Esophagus (tissue), 2 donors: ENCODE measurements around the gene AKNA. TPM values are rescaled to one million over a fixed set of nuclear protein-coding genes. Genes with fewer than 3 reads are reported as not detected.

Experiments
- H3K27ac ChIP-seq, 2 donors: one replicate each; pipeline ENCODE4 v1.5.1; 2013; ENCODE audit warnings: low read depth in 2 of 2, mild to moderate bottlenecking in 2 of 2, inconsistent platforms in 1 of 2, low read length in 1 of 2, moderate library complexity in 1 of 2
- H3K27me3 ChIP-seq, 2 donors: one replicate each; pipeline ENCODE4 v1.6.1; 2013; ENCODE audit warnings: low read length in 2 of 2, control low read depth in 1 of 2, mild to moderate bottlenecking in 1 of 2; ENCODE audit not compliant: insufficient read depth in 2 of 2, control insufficient read depth in 1 of 2
- H3K36me3 ChIP-seq, 2 donors: one replicate each; pipeline ENCODE4 v1.6.1; 2013; ENCODE audit warnings: low read length in 1 of 2; ENCODE audit not compliant: control insufficient read depth in 2 of 2, insufficient read depth in 2 of 2
- H3K4me1 ChIP-seq, 2 donors: one replicate each; pipeline ENCODE4 v1.6.1; 2013; ENCODE audit warnings: low read length in 1 of 2; ENCODE audit not compliant: control insufficient read depth in 2 of 2, insufficient read depth in 2 of 2
- H3K4me3 ChIP-seq, 2 donors: one replicate each; pipeline ENCODE4 v1.5.1; 2013; ENCODE audit warnings: low read length in 2 of 2, mild to moderate bottlenecking in 2 of 2, low read depth in 1 of 2, moderate library complexity in 1 of 2
- H3K9me3 ChIP-seq, 2 donors: one replicate each; pipeline ENCODE4 v1.6.1; 2013; ENCODE audit warnings: mild to moderate bottlenecking in 2 of 2, low read depth in 1 of 2, low read length in 1 of 2, moderate library complexity in 1 of 2; ENCODE audit not compliant: control insufficient read depth in 2 of 2, insufficient read depth in 1 of 2
- WGBS, 2 donors: extraction: QIAGEN DNeasy Blood & Tissue Kit; methylation state at CpG; one replicate each; pipeline ENCODE4 v1.1.7; 2013; 5-methylcytosine and 5-hydroxymethylcytosine counted together
- polyA plus RNA-seq, 2 donors: library from polyadenylated mRNA; stranded (reverse); fragments of 200-250 nt; gene quantifications; one replicate each; pipeline ENCODE4 v1.2.3, GENCODE V29; 2013
- donor health status: healthy with polysubstance abuse.
- donor health status: Bipolar disorder and iron deficiency.

The AKNA gene
- polyA plus RNA-seq, 2 donors = 5.8 to 8.3 TPM

DNA sequence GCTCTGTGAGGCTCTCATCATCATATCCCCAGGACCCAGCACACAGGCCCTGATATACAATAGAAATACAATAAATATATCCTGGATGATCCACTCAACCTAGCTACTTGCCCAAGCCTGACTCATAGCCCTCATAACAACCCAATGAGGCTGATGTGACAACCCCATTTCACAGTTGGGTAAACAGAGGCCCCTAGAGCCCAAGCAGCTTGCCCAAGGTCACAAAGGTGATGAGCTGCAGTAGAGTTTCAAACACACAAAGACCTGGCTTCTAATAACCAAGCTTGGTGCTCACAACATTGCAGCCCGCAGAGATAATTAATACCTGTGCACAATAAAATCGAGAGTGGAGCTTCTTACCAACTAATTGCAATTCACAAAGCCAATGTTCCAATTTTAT, 3.2 kb upstream of the AKNA start:
- 83 to 89% methylated on average over 2 of the region's 2 CpGs for WGBS, 2 donors
- no peak overlapping the region for H3K27ac ChIP-seq
- H3K4me3 ChIP-seq = no peak overlapping the region
- H3K4me1 ChIP-seq = peaks cover 4 to 6% of the 10 kb centered on the region in 2 donors
- H3K9me3 ChIP-seq = no peaks in the 10 kb centered on the region
- H3K27me3 ChIP-seq = no peaks in the 10 kb centered on the region
- H3K36me3 ChIP-seq = peaks cover 0 to 2% of the 10 kb centered on the region in 2 donors

- peaks cover 4 to 9% of the 10 kb centered on the region in 2 donors for H3K4me1 ChIP-seq
- H3K36me3 ChIP-seq = peaks cover 0 to 2% of the 10 kb centered on the region in 2 donors
These were observed 2.0 kb upstream of the AKNA start for GRCh38 chr9:114389612-114390368.

GRCh38 chr9:114388764-114389375, 1.1 kb upstream of the AKNA start:
- WGBS, 2 donors = 61 to 71% methylated on average over 8 to 9 of the region's 9 CpGs
- no peak overlapping the region for H3K4me3 ChIP-seq
- peak overlapping the region; percentile 88 to 93 for H3K27ac ChIP-seq
- H3K9me3 ChIP-seq = no peaks in the 10 kb centered on the region
- H3K27me3 ChIP-seq = no peaks in the 10 kb centered on the region
- peaks cover 4 to 7% of the 10 kb centered on the region in 2 donors for H3K4me1 ChIP-seq
- peaks cover 0 to 2% of the 10 kb centered on the region in 2 donors for H3K36me3 ChIP-seq

More at GRCh38 chr9:114389612-114390368, 2.0 kb upstream of the AKNA start:
- Histone ChIP-seq H3K4me3 (no peak overlapping the region), H3K27ac (no peak overlapping the region), H3K27me3 (no peaks in the 10 kb centered on the region), H3K9me3 (no peaks in the 10 kb centered on the region)
- WGBS, 2 donors = 79 to 86% methylated on average over 6 to 7 of the region's 7 CpGs

GRCh38 chr9:114388357-114388682, 538 bp upstream of the AKNA start:
- Histone ChIP-seq H3K9me3 (no peaks in the 10 kb centered on the region), H3K27ac (peak overlapping the region; percentile 88 to 93), H3K27me3 (no peaks in the 10 kb centered on the region), H3K4me1 (peaks cover 4 to 9% of the 10 kb centered on the region in 2 donors), H3K4me3 (peak overlapping the region; percentile 32 to 63), H3K36me3 (peaks cover 0 to 2% of the 10 kb centered on the region in 2 donors)
- WGBS, 2 donors = 67 to 69% methylated on average over 9 of the region's 9 CpGs

DNA sequence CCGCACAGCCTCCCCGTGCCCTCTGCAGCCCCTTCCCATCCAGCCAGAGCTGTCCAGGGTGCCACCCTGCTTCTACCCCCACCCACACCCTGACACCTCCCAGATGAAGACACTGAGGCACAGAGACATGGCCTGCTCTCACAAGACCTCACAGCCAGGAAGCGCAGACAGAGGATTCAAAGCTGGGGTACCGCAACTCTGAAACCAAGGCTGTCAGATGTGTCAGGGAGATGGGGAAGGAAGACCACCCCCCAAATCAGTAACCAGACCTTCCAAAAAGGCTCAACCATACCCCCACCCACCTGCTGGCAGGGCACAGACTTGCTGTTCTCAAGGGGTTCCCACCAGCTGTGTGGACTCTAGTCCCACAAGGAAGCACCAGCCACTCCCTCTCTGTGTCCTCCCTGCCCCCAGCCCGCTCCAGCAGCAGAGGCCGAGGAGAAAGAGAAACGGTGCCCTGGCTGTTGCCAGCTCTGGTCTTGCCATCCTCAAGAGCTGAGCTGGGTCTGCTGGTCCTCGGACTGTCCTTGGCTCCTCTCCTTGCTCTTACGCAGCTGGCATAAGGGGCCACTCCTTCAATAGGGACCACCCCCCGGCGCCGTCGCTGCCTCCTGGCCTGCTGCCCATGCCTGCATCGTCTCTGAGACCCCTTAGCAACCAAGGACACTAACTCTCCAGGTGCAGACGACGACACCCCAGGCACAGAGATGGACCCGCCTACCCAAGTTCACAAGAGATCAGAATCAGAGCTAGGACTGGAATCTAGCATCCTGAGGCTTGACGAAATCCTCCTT, 699 bp downstream of the AKNA start:
- H3K27me3 ChIP-seq = no peaks in the 10 kb centered on the region
- WGBS, 2 donors = 34 to 35% methylated on average over 18 of the region's 18 CpGs
- H3K27ac ChIP-seq = peak overlapping the region; percentile 88 to 93
- H3K36me3 ChIP-seq = peaks cover 0 to 2% of the 10 kb centered on the region in 2 donors
- peak overlapping the region; percentile 32 to 63 for H3K4me3 ChIP-seq
- H3K4me1 ChIP-seq = peaks cover 4 to 12% of the 10 kb centered on the region in 2 donors
- no peaks in the 10 kb centered on the region for H3K9me3 ChIP-seq

DNA sequence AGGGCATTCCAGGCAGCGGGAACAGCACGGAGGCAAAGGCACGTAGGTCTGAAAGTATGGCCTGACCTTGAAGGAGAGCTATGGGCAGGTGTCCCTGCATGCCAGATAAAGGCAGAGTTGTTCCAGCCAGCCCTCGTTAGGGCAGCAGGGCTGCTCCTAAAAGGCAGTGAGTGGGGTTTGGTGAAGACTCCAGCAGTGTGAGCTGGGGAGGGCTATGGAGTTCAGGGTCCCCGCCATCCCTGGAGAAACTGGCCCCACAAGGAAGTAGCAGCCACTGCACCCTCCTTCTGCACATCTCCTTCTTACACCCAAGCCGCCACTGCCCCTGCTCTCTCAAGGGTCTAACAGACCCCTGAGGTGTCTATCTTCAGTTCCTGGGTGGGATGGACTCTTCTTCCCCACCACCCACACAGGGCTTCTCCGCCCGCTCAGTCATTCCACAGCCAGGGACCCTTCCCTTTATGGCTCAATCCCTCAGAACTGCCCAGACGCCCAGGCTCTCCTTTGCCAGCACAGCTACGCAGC, 1.4 kb downstream of the AKNA start:
- H3K27me3 ChIP-seq = no peaks in the 10 kb centered on the region
- H3K36me3 ChIP-seq = peaks cover 0 to 5% of the 10 kb centered on the region in 2 donors
- 52 to 57% methylated on average over 10 of the region's 10 CpGs for WGBS, 2 donors
- peak overlapping the region; percentile 32 to 63 for H3K4me3 ChIP-seq
- H3K27ac ChIP-seq = peak overlapping the region; percentile 88 to 93
- H3K9me3 ChIP-seq = no peaks in the 10 kb centered on the region
- H3K4me1 ChIP-seq = peaks cover 4 to 12% of the 10 kb centered on the region in 2 donors

DNA sequence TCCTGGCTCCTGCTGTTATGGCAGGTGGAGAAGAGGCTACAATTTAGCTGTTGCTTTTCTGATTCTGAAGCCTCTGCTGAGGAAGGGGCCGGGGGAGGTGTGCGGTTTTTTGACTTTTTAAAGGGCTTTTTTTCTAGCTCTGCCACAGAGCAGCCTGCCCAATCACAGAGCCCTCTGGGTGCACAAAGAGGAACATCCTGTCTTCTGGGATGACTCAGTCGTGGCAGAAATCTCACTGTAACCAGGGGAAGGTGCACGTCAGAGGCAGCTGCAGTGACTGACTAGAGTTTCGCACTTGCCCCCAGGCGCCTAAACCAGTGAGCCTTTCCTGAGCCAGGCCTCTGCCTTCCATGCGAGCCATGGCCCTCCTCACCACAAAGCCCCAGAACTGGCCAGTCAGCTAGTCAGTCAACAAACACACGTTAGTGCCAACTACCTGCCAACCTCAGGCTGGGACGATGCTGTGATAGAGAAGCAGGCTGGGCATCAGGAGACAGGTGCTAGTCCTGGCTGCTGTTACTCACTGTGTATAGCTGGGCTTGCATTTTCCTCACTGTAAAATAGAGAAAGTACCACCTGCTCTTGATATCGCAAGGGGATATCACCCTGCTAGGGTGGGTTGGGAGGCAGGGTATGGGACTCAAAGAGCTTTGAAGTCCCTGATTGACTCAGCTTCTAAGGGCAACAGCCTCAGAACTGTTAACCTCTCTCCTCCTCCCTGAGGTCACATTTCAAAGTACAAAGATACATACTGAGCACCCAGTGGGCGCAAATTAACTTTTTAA, 2.2 kb downstream of the AKNA start:
- H3K36me3 ChIP-seq = peaks cover 0 to 5% of the 10 kb centered on the region in 2 donors
- peaks cover 4 to 12% of the 10 kb centered on the region in 2 donors for H3K4me1 ChIP-seq
- H3K27ac ChIP-seq = peak overlapping the region; percentile 88 to 93
- no peaks in the 10 kb centered on the region for H3K27me3 ChIP-seq
- H3K9me3 ChIP-seq = no peaks in the 10 kb centered on the region
- 43 to 51% methylated on average over 11 of the region's 11 CpGs for WGBS, 2 donors
- peak overlapping the region; percentile 18 to 32 for H3K4me3 ChIP-seq

- no peak overlapping the region for H3K4me3 ChIP-seq
These were observed 2.9 kb downstream of the AKNA start for GRCh38 chr9:114384836-114385396.

More at GRCh38 chr9:114384836-114385396, 2.9 kb downstream of the AKNA start:
- Histone ChIP-seq H3K4me1 (peaks cover 4 to 12% of the 10 kb centered on the region in 2 donors), H3K27ac (peak overlapping the region; percentile 53 to 54), H3K27me3 (no peaks in the 10 kb centered on the region), H3K36me3 (peaks cover 0 to 5% of the 10 kb centered on the region in 2 donors), H3K9me3 (no peaks in the 10 kb centered on the region)
- 72 to 75% methylated on average over 7 of the region's 7 CpGs for WGBS, 2 donors
